Measurements from ENCODE around the gene DCP1A.
"Not testable (repeated sequence)": the region's sequence is repeated elsewhere in the genome, so short reads cannot be mapped to it uniquely, and the experiment has no call there.

DCP1A gene

DNA sequence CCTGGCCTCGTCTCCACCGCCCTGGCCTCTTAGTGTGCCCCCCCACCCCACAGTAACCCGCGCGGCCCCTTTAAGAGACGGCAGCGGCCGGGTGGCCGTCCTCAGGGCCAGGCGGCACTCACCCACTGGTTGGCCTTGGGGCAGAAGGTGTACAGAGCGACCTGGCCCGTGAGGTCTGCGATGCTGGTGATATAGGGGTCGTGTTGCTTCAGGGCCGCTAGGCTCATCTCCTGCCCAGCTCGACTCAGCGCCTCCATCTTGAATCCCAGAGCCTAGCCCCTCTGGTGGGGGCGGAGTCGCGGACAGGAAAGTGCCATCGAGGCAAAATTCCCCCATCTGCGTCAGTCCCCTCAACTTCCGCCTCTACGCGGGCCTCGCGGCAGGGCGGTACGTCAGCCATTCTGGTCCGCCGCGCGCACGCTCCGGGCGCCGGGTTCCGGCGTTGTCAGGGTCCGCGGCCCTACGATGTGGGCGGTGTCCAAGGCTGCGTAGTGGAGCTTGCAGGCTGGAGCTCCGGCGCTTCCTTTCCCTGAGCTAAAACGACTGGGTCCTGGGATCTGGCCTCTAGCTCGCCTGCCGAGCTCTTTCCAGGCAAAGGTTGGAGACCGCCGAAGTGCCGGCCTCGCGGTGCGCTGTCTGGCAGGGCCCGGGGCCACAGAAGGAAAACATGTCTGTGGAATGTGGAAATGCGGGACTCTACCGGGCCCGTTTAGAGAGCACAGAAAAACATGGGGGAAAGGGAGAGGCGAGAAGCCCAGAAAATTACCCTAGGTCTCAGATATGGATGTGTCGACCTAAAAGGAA lies at the start of gene DCP1A:
DCP1A (minus strand) TSS at position 283 of the 804 bp plus-strand sequence; CDS start at position 257, 26 bp downstream.
- DNase-seq (ENCODE audit: low spot score): peak; percentile 98

DNA sequence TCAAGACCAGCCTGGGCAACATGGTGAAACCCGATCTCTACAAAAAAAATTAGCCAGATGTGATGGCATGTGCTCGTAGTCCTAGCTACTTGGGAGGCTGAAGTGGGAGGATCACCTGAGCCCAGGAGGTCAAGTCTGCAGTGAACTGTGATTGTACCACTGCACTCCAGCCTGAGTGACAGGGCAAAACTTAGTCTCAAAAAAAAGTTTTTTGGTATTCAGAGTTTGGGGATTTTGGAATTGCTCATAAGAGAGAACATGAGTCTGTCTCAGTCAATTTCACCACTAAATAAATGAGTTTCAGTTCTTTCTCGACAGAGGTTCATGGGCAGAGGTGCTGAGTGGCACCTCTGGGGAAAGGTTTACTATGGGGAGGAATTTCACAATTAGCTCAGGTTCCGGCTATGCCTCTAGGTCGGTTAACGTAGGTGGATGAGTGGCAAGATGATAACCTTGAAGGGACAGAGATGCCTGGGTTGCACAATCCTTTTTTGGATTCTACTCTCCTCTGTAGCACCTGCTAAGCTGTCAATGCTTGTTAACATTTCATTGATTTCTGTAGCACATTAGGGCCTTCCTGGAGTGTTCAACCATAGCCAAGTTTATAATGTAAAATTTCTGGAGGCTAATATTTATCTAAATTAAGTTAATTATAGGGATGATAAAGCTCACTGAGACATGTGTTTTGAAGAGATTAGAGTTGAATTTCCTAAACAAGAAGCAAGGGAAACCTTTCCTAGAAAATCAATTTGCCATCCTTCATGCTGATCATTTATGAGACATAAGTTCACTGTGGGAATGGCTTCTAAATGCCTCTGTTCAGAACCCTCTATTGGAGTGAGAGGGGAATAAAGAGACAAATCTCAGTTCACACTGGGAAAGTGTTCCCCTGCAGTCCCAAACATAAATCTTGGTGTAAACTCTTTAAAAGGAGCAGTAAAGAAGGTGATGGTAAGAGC lies 37.4 kb upstream of the DCP1A start:
- DNase-seq (ENCODE audit: low spot score): no peak

DNA sequence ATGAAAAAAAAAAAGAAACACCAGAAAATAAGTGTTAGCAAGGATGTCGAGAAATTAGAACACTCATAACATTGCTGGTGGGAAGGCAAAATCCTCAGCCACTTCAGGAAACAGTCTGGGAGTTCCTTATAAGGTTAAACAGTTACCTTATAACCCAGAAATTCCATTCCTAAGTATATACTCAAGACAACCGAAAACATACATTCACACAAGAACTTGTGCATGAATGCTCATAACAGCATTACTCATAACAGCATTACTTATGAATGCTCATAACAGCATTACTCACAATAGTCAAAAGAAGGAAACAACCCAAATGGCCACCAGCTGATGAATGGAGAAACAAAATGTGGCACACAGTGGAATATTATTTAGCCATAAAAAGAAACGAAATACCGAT lies 34.8 kb upstream of the DCP1A start:
- DNase-seq (ENCODE audit: low spot score): no peak

DNA sequence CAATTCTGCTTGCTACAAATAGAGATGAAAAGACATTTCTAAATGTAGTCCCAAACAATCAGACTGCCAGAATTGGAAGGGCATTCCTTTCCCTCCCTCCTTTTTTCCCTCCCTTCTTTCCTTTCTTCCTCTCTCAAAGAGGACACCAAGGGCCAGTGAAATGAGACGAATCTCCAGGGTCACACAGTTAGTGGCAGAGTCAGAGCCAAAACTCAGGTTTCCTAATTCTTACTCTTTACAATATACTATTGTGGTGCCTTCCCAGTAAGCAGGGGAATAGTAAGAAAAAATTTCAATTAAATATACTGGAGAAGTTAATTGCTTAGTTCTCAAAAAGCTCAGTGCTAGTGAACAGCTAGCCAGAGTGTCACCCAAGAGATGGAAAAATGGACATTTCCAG lies 33.0 kb upstream of the DCP1A start:
- no peak for DNase-seq (ENCODE audit: low spot score)

- DNase-seq (ENCODE audit: low spot score): no peak
Observed at GRCh38 chr3:53379898-53380297, 32.6 kb upstream of the DCP1A start.

DNA sequence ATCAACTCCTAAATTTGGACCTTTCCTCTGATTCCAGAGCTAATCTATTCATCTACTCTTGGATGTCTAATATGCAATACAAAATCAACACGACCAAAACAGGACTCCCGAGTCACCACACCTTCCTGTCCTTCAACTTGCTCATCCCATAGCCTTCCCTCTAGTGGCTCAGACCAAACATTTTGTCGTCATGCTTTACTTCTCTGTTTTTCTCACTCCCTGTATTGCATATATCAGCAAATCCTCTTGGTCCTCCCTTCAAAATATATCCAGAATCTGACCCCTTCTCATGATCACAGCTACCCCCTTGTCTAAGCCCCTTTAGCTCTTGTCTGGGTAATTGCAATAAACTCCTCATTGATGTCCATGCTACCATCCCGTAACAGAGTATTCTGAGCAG lies 30.5 kb upstream of the DCP1A start:
- no peak for DNase-seq (ENCODE audit: low spot score)

- no peak for DNase-seq (ENCODE audit: low spot score)
Observed at GRCh38 chr3:53376679-53377078, 29.3 kb upstream of the DCP1A start.

- peak; percentile 75 for DNase-seq (ENCODE audit: low spot score)
Observed at GRCh38 chr3:53375019-53375418, 27.7 kb upstream of the DCP1A start.

DNA sequence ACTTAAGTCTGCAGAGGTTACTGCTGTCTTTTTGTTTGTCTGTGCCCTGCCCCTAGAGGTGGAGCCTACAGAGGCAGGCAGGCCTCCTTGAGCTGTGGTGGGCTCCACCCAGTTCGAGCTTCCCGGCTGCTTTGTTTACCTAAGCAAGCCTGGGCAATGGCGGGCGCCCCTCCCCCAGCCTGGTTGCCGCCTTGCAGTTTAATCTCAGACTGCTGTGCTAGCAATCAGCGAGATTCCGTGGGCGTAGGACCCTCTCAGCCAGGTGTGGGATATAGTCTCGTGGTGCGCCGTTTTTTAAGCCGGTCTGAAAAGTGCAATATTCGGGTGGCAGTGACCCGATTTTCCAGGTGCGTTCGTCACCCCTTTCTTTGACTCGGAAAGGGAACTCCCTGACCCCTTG lies 23.4 kb upstream of the DCP1A start:
- not testable (repeated sequence) for DNase-seq (ENCODE audit: low spot score)

- no peak for DNase-seq (ENCODE audit: low spot score)
Observed at GRCh38 chr3:53361852-53362251, 14.5 kb upstream of the DCP1A start.

- no peak for DNase-seq (ENCODE audit: low spot score)
Observed at GRCh38 chr3:53357458-53357857, 10.1 kb upstream of the DCP1A start.

- no peak for DNase-seq (ENCODE audit: low spot score)
Observed at GRCh38 chr3:53354945-53355498, 7.7 kb upstream of the DCP1A start.

DNA sequence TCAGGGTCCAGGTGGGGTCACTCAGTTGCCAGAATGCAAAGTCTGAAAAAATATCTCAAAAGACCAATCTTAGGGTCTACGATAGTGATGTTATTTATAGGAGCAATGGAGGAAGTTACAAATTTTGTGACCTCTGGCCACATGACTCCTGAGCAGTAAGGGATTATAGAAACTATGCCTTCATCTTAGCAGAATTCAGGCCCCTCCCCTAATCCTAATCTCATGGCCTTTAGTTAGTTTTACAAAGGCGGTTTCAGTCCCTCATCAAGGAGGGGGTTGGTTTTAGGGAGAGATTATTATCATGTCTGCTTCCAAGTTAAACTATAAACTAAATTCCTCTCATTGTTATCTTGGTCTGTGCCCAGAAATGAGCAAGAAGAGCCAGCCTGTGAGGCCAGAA lies 5.9 kb upstream of the DCP1A start:
- DNase-seq (ENCODE audit: low spot score): no peak

GRCh38 chr3:53350652-53351051 lies 3.3 kb upstream of the DCP1A start:
- DNase-seq (ENCODE audit: low spot score): peak; percentile 50

DNA sequence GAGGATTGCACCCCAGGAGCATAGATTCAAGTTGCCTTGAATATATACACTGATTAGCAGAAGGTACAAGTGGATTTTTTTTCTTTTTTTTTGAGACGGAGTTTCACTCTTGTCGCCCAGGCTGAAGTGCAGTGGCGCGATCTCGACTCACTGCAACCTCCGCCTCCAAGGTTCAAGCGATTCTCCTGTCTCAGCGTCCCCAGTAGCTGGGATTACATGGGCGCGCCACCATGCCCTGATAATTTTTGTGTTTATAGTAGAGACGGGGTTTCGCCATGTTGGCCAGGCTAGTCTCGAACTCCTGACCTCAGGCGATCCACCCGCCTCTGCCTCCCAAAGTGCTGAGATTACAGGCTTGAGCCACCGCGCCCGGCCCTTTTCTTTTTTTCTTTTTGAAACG lies 775 bp upstream of the DCP1A start:
- not testable (repeated sequence) for DNase-seq (ENCODE audit: low spot score)

DNA sequence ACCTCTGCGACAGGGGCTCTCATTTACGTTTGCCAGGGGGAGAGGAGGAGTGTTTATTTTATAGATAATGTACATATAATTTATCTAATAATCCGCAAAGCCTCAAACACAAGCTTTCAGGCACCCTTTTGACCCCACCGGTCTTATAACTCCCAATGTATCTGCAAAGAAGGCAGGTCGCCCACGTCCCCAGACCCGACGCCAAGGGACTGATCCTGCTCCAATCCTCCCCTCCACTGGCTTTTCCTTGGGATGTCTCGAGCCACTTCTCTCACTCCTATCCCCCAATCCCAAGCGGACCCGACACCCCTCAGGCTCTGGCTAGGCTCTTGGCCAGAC lies 452 bp downstream of the DCP1A start:
- peak; percentile 16 for DNase-seq (ENCODE audit: low spot score)

- DNase-seq (ENCODE audit: low spot score): no peak
Observed at GRCh38 chr3:53346514-53346913, 829 bp downstream of the DCP1A start.

GRCh38 chr3:53342353-53342752 lies 5.0 kb downstream of the DCP1A start:
- no peak for DNase-seq (ENCODE audit: low spot score)

DNA sequence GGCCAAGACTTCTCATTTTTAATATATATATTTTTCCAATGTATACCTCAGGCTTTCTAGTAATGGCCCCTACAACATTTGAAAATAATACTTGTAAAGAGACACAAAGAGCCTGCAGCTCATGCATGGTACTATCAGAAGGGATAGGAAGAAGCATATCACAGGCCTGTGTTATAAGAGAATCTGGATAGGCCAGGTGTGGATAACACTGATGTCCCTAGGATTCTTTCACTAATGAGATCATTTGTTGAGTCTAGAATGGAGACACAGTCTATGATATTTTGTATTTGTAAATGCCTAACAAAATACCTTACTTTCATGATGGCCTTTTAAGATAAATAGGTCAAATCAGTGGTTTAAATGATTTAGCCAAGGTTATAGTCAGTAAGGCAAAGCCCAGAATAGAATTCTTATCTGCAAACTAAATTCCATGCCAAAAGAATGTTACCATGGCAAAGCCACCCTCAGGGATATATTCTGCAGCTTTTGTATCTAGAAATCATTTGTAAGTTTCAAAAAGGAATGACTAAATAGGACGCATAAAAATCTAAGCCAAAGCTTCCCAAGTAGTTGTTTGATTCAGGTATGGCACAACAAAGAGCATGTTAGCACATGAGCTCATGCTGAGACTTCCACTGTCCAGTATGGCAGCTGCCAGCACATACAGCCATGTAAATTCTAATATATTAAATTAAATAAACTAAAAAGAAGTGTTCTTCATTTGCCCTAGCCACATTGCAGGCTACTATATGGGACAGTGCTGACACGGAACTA lies 10.0 kb downstream of the DCP1A start:
- DNase-seq (ENCODE audit: low spot score): no peak

GRCh38 chr3:53334742-53335141 lies 12.6 kb downstream of the DCP1A start:
- DNase-seq (ENCODE audit: low spot score): no peak

DNA sequence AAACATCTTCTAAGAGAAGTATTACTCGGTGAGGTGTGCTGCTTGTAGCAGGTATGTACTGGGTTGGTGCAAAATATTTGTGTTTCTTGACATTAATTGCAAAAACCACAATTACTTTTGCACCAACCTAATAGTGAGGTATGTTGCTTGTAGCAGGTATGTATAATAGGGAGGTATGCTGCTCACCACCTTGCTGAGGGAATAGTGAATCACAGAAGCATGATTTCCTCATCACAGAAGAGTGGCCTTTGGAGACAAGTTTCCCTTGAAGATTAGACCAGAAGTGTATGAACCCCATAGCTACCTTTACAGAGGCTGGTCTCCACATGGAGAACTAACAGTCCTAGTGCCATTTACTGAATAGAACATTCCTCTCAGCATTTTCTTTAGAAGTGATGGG lies 15.5 kb downstream of the DCP1A start:
- no peak for DNase-seq (ENCODE audit: low spot score)

GRCh38 chr3:53329897-53330296 lies 17.4 kb downstream of the DCP1A start:
- DNase-seq (ENCODE audit: low spot score): no peak

Measured in COLO829 (cell line).